Astrocyte (in vitro differentiated cells and primary cell): ENCODE results near the gene C10orf67.

ENCODE experiments used
- EZH2 ChIP-seq: IDR thresholded peaks from 2 replicates; pipeline ENCODE4 v1.6.1; 2012; ENCODE audit warnings: mild to moderate bottlenecking, low read length, inconsistent platforms; ENCODE audit not compliant: insufficient read depth
- TF ChIP-seq, protein P1 (sequence below): IDR thresholded peaks from 2 replicates; pipeline ENCODE4 v1.5.1; 2011; ENCODE audit warnings: low read depth, mild to moderate bottlenecking, inconsistent platforms, low read length, moderate library complexity; ENCODE audit not compliant: insufficient read depth

DNA sequence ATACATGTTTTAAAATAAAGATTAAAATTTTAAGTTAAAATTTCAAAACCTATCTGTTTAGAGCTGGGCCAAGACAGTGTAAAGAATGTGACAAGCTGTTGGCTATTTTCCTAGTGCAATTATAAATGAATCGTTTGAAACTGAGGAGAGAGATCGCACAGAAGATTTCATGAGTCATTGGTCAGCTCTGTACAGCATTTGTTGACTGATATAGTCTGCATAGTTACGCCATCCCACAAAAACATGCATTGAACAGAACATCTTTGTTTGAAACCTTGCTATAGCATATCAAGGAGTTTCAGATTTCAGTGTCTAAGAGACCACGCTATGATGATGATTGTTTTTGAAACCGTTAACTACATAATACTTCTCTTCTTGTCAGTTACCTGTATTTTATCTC is 1.3 kb upstream of the C10orf67 start:
- TF ChIP-seq EZH2 = no peak
- TF ChIP-seq, protein P1, sequence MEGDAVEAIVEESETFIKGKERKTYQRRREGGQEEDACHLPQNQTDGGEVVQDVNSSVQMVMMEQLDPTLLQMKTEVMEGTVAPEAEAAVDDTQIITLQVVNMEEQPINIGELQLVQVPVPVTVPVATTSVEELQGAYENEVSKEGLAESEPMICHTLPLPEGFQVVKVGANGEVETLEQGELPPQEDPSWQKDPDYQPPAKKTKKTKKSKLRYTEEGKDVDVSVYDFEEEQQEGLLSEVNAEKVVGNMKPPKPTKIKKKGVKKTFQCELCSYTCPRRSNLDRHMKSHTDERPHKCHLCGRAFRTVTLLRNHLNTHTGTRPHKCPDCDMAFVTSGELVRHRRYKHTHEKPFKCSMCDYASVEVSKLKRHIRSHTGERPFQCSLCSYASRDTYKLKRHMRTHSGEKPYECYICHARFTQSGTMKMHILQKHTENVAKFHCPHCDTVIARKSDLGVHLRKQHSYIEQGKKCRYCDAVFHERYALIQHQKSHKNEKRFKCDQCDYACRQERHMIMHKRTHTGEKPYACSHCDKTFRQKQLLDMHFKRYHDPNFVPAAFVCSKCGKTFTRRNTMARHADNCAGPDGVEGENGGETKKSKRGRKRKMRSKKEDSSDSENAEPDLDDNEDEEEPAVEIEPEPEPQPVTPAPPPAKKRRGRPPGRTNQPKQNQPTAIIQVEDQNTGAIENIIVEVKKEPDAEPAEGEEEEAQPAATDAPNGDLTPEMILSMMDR = no peak
